GM12873 (cell line): ENCODE measurements around the gene CEACAM21.

Source experiments
- CTCF ChIP-seq: IDR thresholded peaks from 2 replicates; pipeline ENCODE4 v1.5.1; 2012; ENCODE audit warnings: low read depth, mild to moderate bottlenecking, moderate library complexity, low read length, control low read depth; ENCODE audit not compliant: insufficient read depth; ENCODE audit errors: missing control alignments

The CEACAM21 gene

GRCh38 chr19:41532526-41532925 is 43.4 kb upstream of the CEACAM21 start:
- no peak for TF ChIP-seq CTCF

DNA sequence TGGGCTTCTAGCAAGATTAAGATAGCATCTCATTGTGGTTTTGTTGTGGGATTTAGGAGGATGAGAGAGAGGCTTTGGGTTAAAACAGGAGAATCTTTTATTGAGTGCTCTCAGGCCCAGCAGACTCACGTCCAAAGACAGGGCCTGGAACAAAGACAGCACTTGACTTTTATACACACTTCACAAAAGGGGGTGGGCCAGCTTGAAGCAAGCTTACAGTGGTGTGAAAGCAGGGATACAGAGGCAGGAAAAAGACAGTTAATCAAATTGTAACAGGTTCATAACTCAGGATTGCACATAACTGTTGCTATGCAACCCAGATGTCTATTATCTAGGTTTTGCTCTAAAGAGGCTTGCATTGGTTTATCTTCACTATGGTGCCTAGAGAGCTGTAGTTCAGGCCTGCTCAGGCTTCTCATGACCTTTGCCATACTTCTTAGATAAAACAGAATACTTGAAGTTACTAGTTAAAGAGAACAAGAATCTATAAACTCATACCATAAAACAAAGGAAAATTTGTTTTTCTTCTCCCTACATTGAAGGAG is 42.2 kb upstream of the CEACAM21 start:
- no peak for TF ChIP-seq CTCF

GRCh38 chr19:41535029-41535622 is 40.8 kb upstream of the CEACAM21 start:
- TF ChIP-seq CTCF: no peak

- TF ChIP-seq CTCF: peak; percentile 67
Observed at GRCh38 chr19:41537789-41538188, 38.2 kb upstream of the CEACAM21 start.

- TF ChIP-seq CTCF: no peak
Observed at GRCh38 chr19:41540041-41540695, 35.8 kb upstream of the CEACAM21 start.

- TF ChIP-seq CTCF: peak; percentile 62
Observed at GRCh38 chr19:41541990-41542584, 33.9 kb upstream of the CEACAM21 start.

DNA sequence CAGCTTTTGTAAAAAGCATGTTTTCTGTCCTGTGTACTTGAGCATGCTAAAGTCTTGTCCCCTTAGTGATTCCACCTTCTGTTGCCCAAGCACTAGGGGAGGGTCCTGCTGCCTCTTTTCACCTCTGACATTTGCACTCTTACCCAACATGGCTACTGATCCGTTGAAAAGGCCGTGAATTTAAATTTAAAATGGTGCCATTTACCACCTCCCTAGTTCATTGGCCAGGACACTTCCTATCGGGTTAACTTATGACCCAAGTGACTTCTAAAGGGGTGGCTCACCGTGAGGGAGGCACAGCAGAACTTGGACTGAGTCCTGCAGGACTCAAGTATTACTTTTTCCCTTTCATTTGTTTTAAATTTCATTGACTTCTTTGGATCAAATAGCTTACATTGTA is 33.3 kb upstream of the CEACAM21 start:
- TF ChIP-seq CTCF: no peak
